Body of pancreas (tissue), 4 donors: ENCODE measurements around the gene CLDN22. TPM values are rescaled to one million over a fixed set of nuclear protein-coding genes. Genes with fewer than 3 reads are reported as not detected.

ENCODE experiments used
- ATAC-seq: fragments of 150-250 bp; one replicate; pipeline ENCODE4 v1.9.1; 2016
- DNase-seq, 4 donors: peaks; one replicate each; pipeline ENCODE4 v3.0.0-alpha.2; 2019
- H3K27ac ChIP-seq, 4 donors: fragments of 200-600 bp; sonication (generic); 1 replicate in 3 of 4; 2 replicates in 1 of 4; pipeline versions ENCODE4 v1.5.1 to v1.6.1; 2016 to 2019; ENCODE audit warnings: mild to moderate bottlenecking in 1 of 4, mixed read lengths in 1 of 4, moderate library complexity in 1 of 4
- H3K27me3 ChIP-seq, 2 donors: fragments of 200-600 bp; sonication (generic); one replicate each; pipeline ENCODE4 v1.6.0; 2016; ENCODE audit warnings: mild to moderate bottlenecking in 1 of 2
- H3K36me3 ChIP-seq, 2 donors: fragments of 200-600 bp; sonication (generic); replicated peaks in 1 of 2; 2 replicates each; pipeline ENCODE4 v1.5.1; 2016; ENCODE audit warnings: low read depth in 2 of 2; ENCODE audit not compliant: insufficient read depth in 1 of 2
- H3K4me1 ChIP-seq: fragments of 200-600 bp; sonication (generic); one replicate; pipeline ENCODE4 v1.6.0; 2016
- H3K4me3 ChIP-seq, 2 donors: fragments of 200-600 bp; sonication (generic); 1 replicate in 1 of 2; 2 replicates in 1 of 2; pipeline ENCODE4 v1.5.1; 2016 to 2019
- H3K9me3 ChIP-seq, 3 donors: fragments of 200-600 bp; sonication (generic); 1 replicate in 2 of 3; 2 replicates in 1 of 3; pipeline ENCODE4 v1.5.1; 2016
- CTCF ChIP-seq, 7 experiments: fragments of 450-650 bp in 4 of 7; fragments of 200-600 bp in 3 of 7; sonication (generic) in 3 of 7; IDR thresholded peaks; one replicate each; pipeline ENCODE4 v1.5.1; 2016 to 2019; ENCODE audit warnings: antibody characterized with exemption in 7 of 7
- POLR2A ChIP-seq, 3 donors: fragments of 450-650 bp; IDR thresholded peaks; one replicate each; pipeline ENCODE4 v1.6.1; 2016; ENCODE audit warnings: antibody characterized with exemption in 3 of 3, mild to moderate bottlenecking in 2 of 3
- WGBS, 2 donors: methylation state at CpG; one replicate each; pipeline ENCODE4 v1.1.5; 2017; 5-methylcytosine and 5-hydroxymethylcytosine counted together
- intact Hi-C: fragments of 100-400 bp; cut with DNase I; formaldehyde crosslinking; loops from one replicate; pipeline ENCODE4 v1.15.1; 2023
- total RNA-seq, 2 donors: library from RNA; depleted of rRNA; stranded (reverse); fragments of >200 nt; gene quantifications; one replicate each; pipeline ENCODE4 v1.1.0, GENCODE V29; 2016

Gene CLDN22
- total RNA-seq, 2 donors from 2014 or later: not detected

DNA sequence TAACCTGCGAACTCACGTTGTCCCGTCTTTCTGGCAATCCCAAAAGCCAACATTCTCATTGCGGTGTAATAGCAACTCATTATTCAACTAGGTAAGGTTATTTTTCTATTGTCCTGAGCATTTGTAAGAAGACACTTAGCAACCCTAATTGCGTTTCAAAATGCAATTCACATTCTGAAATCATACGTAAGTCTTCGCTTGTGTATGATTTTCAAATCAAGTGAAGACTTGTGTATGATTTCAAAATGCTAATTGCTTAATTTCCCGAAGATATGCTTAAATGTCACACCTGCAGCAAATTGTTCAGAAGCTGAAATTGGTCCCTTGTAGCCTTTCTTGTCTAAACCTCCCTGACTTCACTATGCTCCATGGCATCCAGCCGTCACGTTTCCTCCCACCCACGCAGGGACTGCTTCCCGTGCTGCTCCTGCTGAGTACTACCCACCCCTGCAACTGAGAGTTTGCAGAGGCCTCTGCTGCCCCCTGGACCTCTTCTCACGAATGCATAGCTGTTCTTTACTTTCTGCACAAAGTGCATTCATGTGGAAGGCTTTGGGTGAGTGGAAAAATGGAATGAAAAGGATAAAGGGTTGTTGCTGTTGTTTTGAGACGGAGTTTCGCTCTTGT is 43.0 kb upstream of the CLDN22 start:
- intact Hi-C loops: no loop called here
- no peaks in the 10 kb centered on the region for H3K27me3 ChIP-seq
- 72 to 76% methylated on average over 15 of the region's 15 CpGs for WGBS, 2 donors

DNA sequence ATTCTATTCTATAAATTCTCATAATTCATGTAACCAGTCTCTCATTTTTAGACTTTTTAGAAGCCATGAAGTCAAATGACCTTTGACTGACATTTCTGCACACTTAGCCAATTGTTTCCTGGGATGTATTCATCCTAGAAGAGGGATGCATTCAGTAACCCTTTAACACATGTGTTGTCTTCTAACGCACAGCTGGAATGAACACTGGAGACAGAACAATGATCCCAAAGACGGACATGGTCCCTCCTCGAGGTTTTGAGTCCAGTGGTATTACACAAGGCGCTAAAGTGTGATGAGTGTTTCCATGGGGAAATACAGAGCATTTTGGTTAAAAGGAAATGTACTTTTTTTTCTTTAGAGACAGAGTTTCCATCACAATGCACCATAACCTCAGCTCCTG is 42.0 kb upstream of the CLDN22 start:
- intact Hi-C loops: no loop called here
- DNase-seq: no peak
- WGBS, 2 donors: 91 to 97% methylated on average over 4 of the region's 4 CpGs
- H3K36me3 ChIP-seq: no peaks in the 10 kb centered on the region
- no peak for TF ChIP-seq CTCF (IDR thresholded peaks at IDR 0.05)
- TF ChIP-seq POLR2A (IDR thresholded peaks at IDR 0.05): no peak
- H3K4me1 ChIP-seq: no peaks in the 10 kb centered on the region
- no peaks in the 10 kb centered on the region for H3K9me3 ChIP-seq
- no peaks in the 10 kb centered on the region for H3K27me3 ChIP-seq
- no peak for ATAC-seq
- H3K4me3 ChIP-seq: no peak overlapping the region
- H3K27ac ChIP-seq: no peak overlapping the region

More for the DNA sequence above, 43.0 kb upstream of the CLDN22 start:
- no peak for ATAC-seq
- TF ChIP-seq CTCF (IDR thresholded peaks at IDR 0.05): no peak
- no peak for TF ChIP-seq POLR2A (IDR thresholded peaks at IDR 0.05)
- H3K4me1 ChIP-seq: no peaks in the 10 kb centered on the region
- no peak overlapping the region for H3K27ac ChIP-seq
- DNase-seq: no peak
- no peaks in the 10 kb centered on the region for H3K36me3 ChIP-seq
- H3K4me3 ChIP-seq: no peak overlapping the region
- H3K9me3 ChIP-seq: no peaks in the 10 kb centered on the region

GRCh38 chr4:183360161-183360919 is 40.3 kb upstream of the CLDN22 start:
- intact Hi-C loops: no loop called here
- H3K27ac ChIP-seq: no peak overlapping the region
- no peaks in the 10 kb centered on the region for H3K36me3 ChIP-seq
- TF ChIP-seq POLR2A (IDR thresholded peaks at IDR 0.05): no peak
- TF ChIP-seq CTCF (IDR thresholded peaks at IDR 0.05): no peak
- no peaks in the 10 kb centered on the region for H3K27me3 ChIP-seq
- H3K9me3 ChIP-seq: no peaks in the 10 kb centered on the region
- no peak overlapping the region for H3K4me3 ChIP-seq
- no peak for DNase-seq
- WGBS, 2 donors: 73 to 79% methylated on average over 9 to 11 of the region's 11 CpGs
- peaks cover 5% of the 10 kb centered on the region for H3K4me1 ChIP-seq
- ATAC-seq: no peak

- ATAC-seq: no peak
- WGBS, 2 donors: 81 to 85% methylated on average over 13 of the region's 13 CpGs
- no peak overlapping the region for H3K4me3 ChIP-seq
- intact Hi-C loops: no loop called here
- no peaks in the 10 kb centered on the region for H3K27me3 ChIP-seq
- H3K9me3 ChIP-seq: no peaks in the 10 kb centered on the region
- no peak overlapping the region for H3K27ac ChIP-seq
- peaks cover 5% of the 10 kb centered on the region for H3K4me1 ChIP-seq
- no peaks in the 10 kb centered on the region for H3K36me3 ChIP-seq
- no peak for TF ChIP-seq CTCF (IDR thresholded peaks at IDR 0.05)
- TF ChIP-seq POLR2A (IDR thresholded peaks at IDR 0.05): no peak
- DNase-seq: no peak
These were observed 38.2 kb upstream of the CLDN22 start for GRCh38 chr4:183358215-183358755.
